NCI-H2107 (cell line): Measurements from ENCODE around the gene MAP3K8.

Experiments
- DNase-seq: peaks from one replicate; lab custom pipeline; 2025; lab: John Stamatoyannopoulos, UW

Gene MAP3K8

GRCh38 chr10:30490289-30491000 is 56.5 kb downstream of the MAP3K8 start:
- DNase-seq, result no peak

GRCh38 chr10:30491204-30491915 is 57.4 kb downstream of the MAP3K8 start:
- no peak for DNase-seq

- DNase-seq, result no peak
These were observed 58.0 kb downstream of the MAP3K8 start for GRCh38 chr10:30491916-30492515.

- DNase-seq, result no peak
These were observed 59.9 kb downstream of the MAP3K8 start for GRCh38 chr10:30493609-30494530.

GRCh38 chr10:30494558-30494957 is 60.6 kb downstream of the MAP3K8 start:
- DNase-seq, result no peak

- DNase-seq, result no peak
These were observed 61.7 kb downstream of the MAP3K8 start for GRCh38 chr10:30495687-30496086.

- no peak for DNase-seq
These were observed 65.8 kb downstream of the MAP3K8 start for GRCh38 chr10:30499816-30500215.

GRCh38 chr10:30500534-30500933 is 66.5 kb downstream of the MAP3K8 start:
- no peak for DNase-seq

- DNase-seq, result no peak
These were observed 67.0 kb downstream of the MAP3K8 start for GRCh38 chr10:30500963-30501504.

GRCh38 chr10:30502266-30503060 is 68.5 kb downstream of the MAP3K8 start:
- DNase-seq, result no peak

GRCh38 chr10:30503700-30504266 is 69.8 kb downstream of the MAP3K8 start:
- DNase-seq, result no peak

GRCh38 chr10:30505543-30506298 is 71.7 kb downstream of the MAP3K8 start:
- no peak for DNase-seq

- no peak for DNase-seq
These were observed 75.5 kb downstream of the MAP3K8 start for GRCh38 chr10:30509508-30509907.

- no peak for DNase-seq
These were observed 76.4 kb downstream of the MAP3K8 start for GRCh38 chr10:30510184-30510931.

GRCh38 chr10:30510932-30511700 is 77.1 kb downstream of the MAP3K8 start:
- no peak for DNase-seq
